Activated naive CD4-positive, alpha-beta T cell treated with anti-CD3 and anti-CD28 coated beads, Interleukin-2, amount 10 ng/mL, durations not matched to agents 5 hours and 36 hours (primary cell): ENCODE results near the gene RNF223. TPM values are rescaled to one million over a fixed set of nuclear protein-coding genes. Genes with fewer than 3 reads are reported as not detected.

Experiments used
- total RNA-seq, 2 experiments: library from RNA; stranded (reverse); gene quantifications; one replicate each; pipeline ENCODE4 v1.2.3, GENCODE V29; 2021

RNF223 gene
- total RNA-seq, result not detected

DNA sequence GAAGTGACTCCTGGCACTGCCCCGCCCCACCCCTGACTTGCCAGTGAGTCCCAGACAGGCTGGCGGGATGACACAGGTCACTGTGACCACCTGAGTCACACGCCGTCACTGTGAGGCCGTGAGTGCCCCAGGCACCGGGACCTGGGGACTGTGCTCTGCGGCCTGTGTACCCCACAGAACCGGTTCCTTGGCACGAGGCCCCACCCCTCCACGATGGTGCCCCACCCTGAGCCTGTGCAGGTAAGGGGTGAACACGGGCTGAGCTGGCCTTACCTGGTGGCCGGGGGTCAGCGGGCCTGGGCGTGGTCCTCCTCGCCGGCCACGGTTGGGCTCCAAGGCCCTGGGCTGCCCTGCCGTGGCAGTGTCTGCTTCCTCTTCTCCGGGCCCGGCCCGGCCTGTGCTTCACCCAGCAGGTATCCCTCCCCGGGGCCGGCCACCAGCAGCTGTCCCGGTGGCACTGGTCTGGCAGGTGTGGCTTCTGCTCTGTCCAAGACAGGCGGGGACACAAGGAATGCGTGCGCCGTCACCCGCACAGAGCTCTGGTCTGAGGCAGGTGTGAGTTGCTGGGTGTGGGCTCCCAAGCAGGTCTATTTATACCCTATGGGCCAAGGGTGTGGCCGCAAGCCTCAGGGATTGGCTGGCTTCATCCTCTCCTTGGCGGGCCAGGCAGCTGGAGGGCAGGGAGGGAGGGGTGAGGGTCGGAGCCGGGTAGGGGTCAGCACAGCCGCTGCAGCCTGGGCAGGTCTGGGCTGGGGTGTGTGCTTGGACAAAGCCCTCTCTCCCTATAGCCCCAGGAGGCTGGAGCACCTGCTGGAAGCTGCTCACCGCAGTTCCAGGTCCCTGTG is at the start of gene RNF223:
TSS of gene RNF223 (minus strand) at position 564 of the 845 bp plus-strand sequence. CDS start 1,740 bp downstream, outside the sequence.

GRCh38 chr1:1115786-1116700 is 41.9 kb upstream of the RNF223 start, which contains the start of gene C1orf159:
Gene C1orf159 (minus strand): TSS chr1:1116089. CDS start chr1:1091543, 24,546 bp downstream.

Other genes starting within 250 kb of the RNF223 start
- gene SAMD11, start 150.4 kb downstream of the RNF223 start, total RNA-seq, result not detected
- gene NOC2L, start 115.0 kb downstream of the RNF223 start, total RNA-seq, result 10 to 100 TPM; 58.3 to 61.7 TPM
- gene KLHL17, start 113.7 kb downstream of the RNF223 start, total RNA-seq, result 10 to 100 TPM; 27.3 to 32.2 TPM
- 1 to 10 TPM; 3.8 to 4.3 TPM for gene PLEKHN1, start 107.8 kb downstream of the RNF223 start, total RNA-seq
- gene PERM1, start 92.2 kb downstream of the RNF223 start, total RNA-seq, result not detected
- not detected for gene HES4, start 74.2 kb downstream of the RNF223 start, total RNA-seq
- gene ISG15, start 60.8 kb downstream of the RNF223 start, total RNA-seq, result 10 to 100 TPM; 87.5 to 92.8 TPM
- 1 to 10 TPM; 7.2 to 9.5 TPM for gene AGRN, start 54.2 kb downstream of the RNF223 start, total RNA-seq
- 10 to 100 TPM; 22.9 to 23.2 TPM for gene C1orf159, start 41.8 kb upstream of the RNF223 start, total RNA-seq
- gene TTLL10, start 99.6 kb upstream of the RNF223 start, total RNA-seq, result under 1 TPM in 1 of 2 experiments, not detected in 1; 0.15 TPM
- 1 to 10 TPM; 7.6 to 9.3 TPM for gene TNFRSF18, start 132.3 kb upstream of the RNF223 start, total RNA-seq
- 10 to 100 TPM; 11.0 to 11.7 TPM for gene TNFRSF4, start 139.8 kb upstream of the RNF223 start, total RNA-seq
- gene SDF4, start 157.7 kb upstream of the RNF223 start, total RNA-seq, result 10 to 100 TPM; 97.8 to 99.3 TPM
- gene B3GALT6, start 157.9 kb upstream of the RNF223 start, total RNA-seq, result 10 to 100 TPM; 17.3 to 18.5 TPM
- gene C1QTNF12, start 172.4 kb upstream of the RNF223 start, total RNA-seq, result 1 to 10 TPM; 2.5 to 3.2 TPM
- 10 to 100 TPM; 60.2 to 62.5 TPM for gene UBE2J2, start 199.5 kb upstream of the RNF223 start, total RNA-seq
- gene SCNN1D, start 206.1 kb upstream of the RNF223 start, total RNA-seq, result 1 to 10 TPM; 4.1 to 6.2 TPM
- gene ACAP3, start 233.6 kb upstream of the RNF223 start, total RNA-seq, result 10 to 100 TPM; 74.4 to 79.3 TPM
- 10 to 100 TPM; 18.5 to 19.6 TPM for gene PUSL1, start 234.3 kb upstream of the RNF223 start, total RNA-seq